CD4-positive, alpha-beta T cell treated with Interleukin-15 for 1 hour (primary cell): ENCODE data around the gene SWI5.
A peak's percentile ranks its signal among the peaks of the same experiment; 100 is the strongest.
"Not testable (repeated sequence)": the region's sequence is repeated elsewhere in the genome, so short reads cannot be mapped to it uniquely, and the experiment has no call there.

Source experiments
- DNase-seq: peaks from one replicate; pipeline ENCODE4 v3.0.0-alpha.2; 2020

SWI5 gene

GRCh38 chr9:128276008-128276573, at the start of gene SWI5:
Gene SWI5, plus strand, starts transcription at chr9:128276276.
- DNase-seq = peak; percentile 99

GRCh38 chr9:128226412-128226801, 49.7 kb upstream of the SWI5 start:
- DNase-seq = peak; percentile 24

GRCh38 chr9:128230897-128231296, 45.2 kb upstream of the SWI5 start:
- DNase-seq = not testable (repeated sequence)

- no peak for DNase-seq
Measured at GRCh38 chr9:128231638-128232527, 44.2 kb upstream of the SWI5 start.

- no peak for DNase-seq
Measured at GRCh38 chr9:128232528-128233428, 43.3 kb upstream of the SWI5 start.

- no peak for DNase-seq
Measured at GRCh38 chr9:128233817-128234406, 42.2 kb upstream of the SWI5 start.

GRCh38 chr9:128242124-128242523, 34.0 kb upstream of the SWI5 start:
- no peak for DNase-seq

GRCh38 chr9:128242828-128243214, 33.3 kb upstream of the SWI5 start:
- DNase-seq = no peak

- no peak for DNase-seq
Measured at GRCh38 chr9:128243215-128244018, 32.7 kb upstream of the SWI5 start.

- DNase-seq = no peak
Measured at GRCh38 chr9:128244091-128244836, 31.8 kb upstream of the SWI5 start.

GRCh38 chr9:128244837-128245231, 31.2 kb upstream of the SWI5 start:
- peak; percentile 32 for DNase-seq

- DNase-seq = no peak
Measured at GRCh38 chr9:128245421-128246151, 30.5 kb upstream of the SWI5 start.

- no peak for DNase-seq
Measured at GRCh38 chr9:128246471-128246870, 29.6 kb upstream of the SWI5 start.

GRCh38 chr9:128247226-128247803, 28.8 kb upstream of the SWI5 start:
- DNase-seq = no peak

GRCh38 chr9:128249558-128249907, 26.5 kb upstream of the SWI5 start:
- no peak for DNase-seq

GRCh38 chr9:128249908-128250838, 25.9 kb upstream of the SWI5 start:
- peak; percentile 94 for DNase-seq

- no peak for DNase-seq
Measured at GRCh38 chr9:128250839-128251731, 25.0 kb upstream of the SWI5 start.

GRCh38 chr9:128251732-128252100, 24.4 kb upstream of the SWI5 start:
- DNase-seq = no peak
